ENCODE data around the gene PRR7. TPM values are rescaled to one million over a fixed set of nuclear protein-coding genes. Genes with fewer than 3 reads are reported as not detected.

The PRR7 gene
- total and polyA plus RNA-seq, 2 of the 4 experiments (the other 2 are of a cell fraction): 1.1 to 10.1 TPM

GRCh38 chr5:177402271-177403043 is 44.2 kb upstream of the PRR7 start:
- Histone ChIP-seq H2BK20ac (ENCODE audit: low read depth, low read length) (no peak overlapping the region), H3K36me3 (ENCODE audit: control insufficient read depth, insufficient read depth, low read length) (no peaks in the 10 kb centered on the region), H3K18ac (ENCODE audit: low read depth, low read length) (no peak overlapping the region), H3K27ac (ENCODE audit: insufficient read depth, low read length) (no peak overlapping the region), H3K9me3 (ENCODE audit: control insufficient read depth, insufficient read depth, low read length) (peaks cover 2% of the 10 kb centered on the region; the same call in 1 of the 2 replicates), H3K9ac (ENCODE audit: low read depth, low read length) (no peak overlapping the region), H3K9me1 (ENCODE audit: insufficient read depth, low read length) (no peaks in the 10 kb centered on the region), H2BK120ac (ENCODE audit: low read depth, low read length) (no peak overlapping the region), H4K5ac (ENCODE audit: low read depth, low read length) (no peak overlapping the region), H3K14ac (replicated peaks; ENCODE audit: low read depth, low read length) (no peak overlapping the region), H2BK5ac (ENCODE audit: low read depth, low read length, poor library complexity, severe bottlenecking) (no peak overlapping the region), H3K4ac (ENCODE audit: low read depth, low read length) (no peak overlapping the region), H3K56ac (ENCODE audit: extremely low read depth, insufficient read depth, low read length) (no peak overlapping the region), H3K79me1 (ENCODE audit: low read depth in 1 of 2, low read length in 2 of 2) (no peaks in the 10 kb centered on the region), H3K4me1 (ENCODE audit: control insufficient read depth, insufficient read depth, low read length) (peaks cover 4% of the 10 kb centered on the region; the same call in 1 of the 2 replicates), H2BK15ac (ENCODE audit: low read depth, low read length) (no peak overlapping the region), H3K27me3 (ENCODE audit: control insufficient read depth, insufficient read depth, low read length) (peaks cover 59% of the 10 kb centered on the region), H2AFZ (replicated peaks; ENCODE audit: low read length, poor library complexity) (peak overlapping the region; percentile 92), H3K23ac (ENCODE audit: low read depth, low read length) (0 out of 2 replicates have a peak overlapping the region, but pooled peaks have one; percentile 53), H4K91ac (ENCODE audit: insufficient read depth, low read depth, low read length) (no peak overlapping the region), H4K20me1 (ENCODE audit: insufficient read depth, low read length) (no peaks in the 10 kb centered on the region), H2AK5ac (ENCODE audit: low read depth, low read length) (no peak overlapping the region), H4K8ac (ENCODE audit: low read depth in 2 of 2, low read length in 2 of 2) (no peak overlapping the region), H2AK9ac (replicated peaks; ENCODE audit: low read depth, low read length, poor library complexity) (no peak overlapping the region), H3K4me3 (ENCODE audit: insufficient read depth, low read depth, low read length) (no peak overlapping the region), H3K4me2 (ENCODE audit: low read depth, low read length) (peak overlapping the region; percentile 50)
- DNase-seq (peak; percentile 54), ATAC-seq (ENCODE audit: low read depth) (peak; percentile 14; the same call in 1 of the 2 replicates)
- ChIA-PET CTCF (interaction anchor here (0.5 to 5.4 kb wide), 10 partner anchors 8 to 99 kb away, joined by 3 to 56 read pairs (median 10); partner anchors contain the start of genes GRK6 and LMAN2), POLR2A (ENCODE audit: unreplicated experiment) (no interaction called here)
- intact Hi-C loops (cut with micrococcal nuclease): no loop called here
- dilution Hi-C loops (cut with HindIII; ENCODE audit: low sequenced_read_pairs, unreplicated experiment): no loop called here
- 10% methylated on average over 23 of the region's 49 CpGs; no CpG with 5 or more reads in 1 of the 2 experiments for WGBS, 2 experiments (ENCODE audit: extremely low coverage in 2 of 2, insufficient read length in 1 of 2)
- no TSS peak for BruUV-seq (replicated peaks)
- TF ChIP-seq CTCF (conservative IDR thresholded peaks at IDR 0.05; ENCODE audit: low read depth, low read length) (peak; percentile 49), SMC3 (IDR thresholded peaks at IDR 0.05; ENCODE audit: low read depth, low read length) (peak; percentile 47), CEBPB (IDR thresholded peaks at IDR 0.05; ENCODE audit: low read depth, low read length) (no peak), RAD21 (IDR thresholded peaks at IDR 0.05; ENCODE audit: low read length) (peak; percentile 49), MAZ (IDR thresholded peaks at IDR 0.05; ENCODE audit: borderline replicate concordance, low read depth, low read length) (no peak)
- in situ Hi-C loops (cut with MboI; ENCODE audit: low sequenced_read_pairs): no loop called here

All from IMR-90 (cell line).